Measurements from ENCODE around the gene ENG.
A peak's percentile ranks its signal among the peaks of the same experiment; 100 is the strongest.

The ENG gene

GRCh38 chr9:127814619-127815511 lies 39.6 kb downstream of the ENG start:
- H3K9ac ChIP-seq (ENCODE audit: insufficient read length, low read depth) = peak overlapping the region; percentile 5
- peaks cover 6% of the 10 kb centered on the region for H3K4me1 ChIP-seq (ENCODE audit: insufficient read depth, insufficient read length)
- no peak overlapping the region for H3K4me3 ChIP-seq (ENCODE audit: insufficient read length, low read depth)
- no peaks in the 10 kb centered on the region for H3K27me3 ChIP-seq (ENCODE audit: insufficient read depth, insufficient read length)
- peaks cover 89% of the 10 kb centered on the region for H3K36me3 ChIP-seq (ENCODE audit: insufficient read depth, insufficient read length, low read length)
- H3K9me3 ChIP-seq (ENCODE audit: insufficient read depth, low read length) = no peaks in the 10 kb centered on the region
- TF ChIP-seq YY1 (IDR thresholded peaks at IDR 0.05; ENCODE audit: insufficient read depth, insufficient read length) (no peak), SUZ12 (IDR thresholded peaks at IDR 0.05; ENCODE audit: extremely low read depth, insufficient read depth, insufficient read length) (no peak), ZNF274 (IDR thresholded peaks at IDR 0.05; ENCODE audit: low read depth, low read length) (no peak)
- DNase-seq (ENCODE audit: low read depth, low spot score) = no peak

GRCh38 chr9:127813686-127814226 lies 40.7 kb downstream of the ENG start:
- H3K9me3 ChIP-seq (ENCODE audit: insufficient read depth, low read length) = no peaks in the 10 kb centered on the region
- no peak for TF ChIP-seq SUZ12 (IDR thresholded peaks at IDR 0.05; ENCODE audit: extremely low read depth, insufficient read depth, insufficient read length)
- no peak for TF ChIP-seq YY1 (IDR thresholded peaks at IDR 0.05; ENCODE audit: insufficient read depth, insufficient read length)
- no peak for TF ChIP-seq ZNF274 (IDR thresholded peaks at IDR 0.05; ENCODE audit: low read depth, low read length)
- DNase-seq (ENCODE audit: low read depth, low spot score) = no peak
- H3K4me1 ChIP-seq (ENCODE audit: insufficient read depth, insufficient read length) = peaks cover 9% of the 10 kb centered on the region
- no peak overlapping the region for H3K9ac ChIP-seq (ENCODE audit: insufficient read length, low read depth)
- H3K4me3 ChIP-seq (ENCODE audit: insufficient read length, low read depth) = no peak overlapping the region
- H3K27me3 ChIP-seq (ENCODE audit: insufficient read depth, insufficient read length) = no peaks in the 10 kb centered on the region
- H3K36me3 ChIP-seq (ENCODE audit: insufficient read depth, insufficient read length, low read length) = peaks cover 87% of the 10 kb centered on the region

GRCh38 chr9:127812936-127813675 lies 41.4 kb downstream of the ENG start:
- Histone ChIP-seq H3K36me3 (ENCODE audit: insufficient read depth, insufficient read length, low read length) (peaks cover 87% of the 10 kb centered on the region), H3K27me3 (ENCODE audit: insufficient read depth, insufficient read length) (no peaks in the 10 kb centered on the region), H3K4me3 (ENCODE audit: insufficient read length, low read depth) (no peak overlapping the region), H3K9me3 (ENCODE audit: insufficient read depth, low read length) (no peaks in the 10 kb centered on the region), H3K9ac (ENCODE audit: insufficient read length, low read depth) (no peak overlapping the region), H3K4me1 (ENCODE audit: insufficient read depth, insufficient read length) (peaks cover 12% of the 10 kb centered on the region)
- no peak for TF ChIP-seq YY1 (IDR thresholded peaks at IDR 0.05; ENCODE audit: insufficient read depth, insufficient read length)
- no peak for TF ChIP-seq ZNF274 (IDR thresholded peaks at IDR 0.05; ENCODE audit: low read depth, low read length)
- no peak for TF ChIP-seq SUZ12 (IDR thresholded peaks at IDR 0.05; ENCODE audit: extremely low read depth, insufficient read depth, insufficient read length)
- DNase-seq (ENCODE audit: low read depth, low spot score) = no peak

- Histone ChIP-seq H3K27me3 (ENCODE audit: insufficient read depth, insufficient read length) (no peaks in the 10 kb centered on the region), H3K9ac (ENCODE audit: insufficient read length, low read depth) (no peak overlapping the region), H3K9me3 (ENCODE audit: insufficient read depth, low read length) (no peaks in the 10 kb centered on the region), H3K4me1 (ENCODE audit: insufficient read depth, insufficient read length) (peaks cover 12% of the 10 kb centered on the region), H3K4me3 (ENCODE audit: insufficient read length, low read depth) (no peak overlapping the region), H3K36me3 (ENCODE audit: insufficient read depth, insufficient read length, low read length) (peaks cover 87% of the 10 kb centered on the region)
- no peak for DNase-seq (ENCODE audit: low read depth, low spot score)
- no peak for TF ChIP-seq ZNF274 (IDR thresholded peaks at IDR 0.05; ENCODE audit: low read depth, low read length)
- TF ChIP-seq YY1 (IDR thresholded peaks at IDR 0.05; ENCODE audit: insufficient read depth, insufficient read length) = no peak
- TF ChIP-seq SUZ12 (IDR thresholded peaks at IDR 0.05; ENCODE audit: extremely low read depth, insufficient read depth, insufficient read length) = no peak
These were observed 42.4 kb downstream of the ENG start for GRCh38 chr9:127812011-127812410.

- Histone ChIP-seq H3K27me3 (ENCODE audit: insufficient read depth, insufficient read length) (no peaks in the 10 kb centered on the region), H3K36me3 (ENCODE audit: insufficient read depth, insufficient read length, low read length) (peaks cover 88% of the 10 kb centered on the region), H3K9ac (ENCODE audit: insufficient read length, low read depth) (peak overlapping the region; percentile 24), H3K4me1 (ENCODE audit: insufficient read depth, insufficient read length) (peaks cover 12% of the 10 kb centered on the region), H3K9me3 (ENCODE audit: insufficient read depth, low read length) (no peaks in the 10 kb centered on the region), H3K4me3 (ENCODE audit: insufficient read length, low read depth) (no peak overlapping the region)
- no peak for DNase-seq (ENCODE audit: low read depth, low spot score)
- TF ChIP-seq YY1 (IDR thresholded peaks at IDR 0.05; ENCODE audit: insufficient read depth, insufficient read length) = no peak
- TF ChIP-seq SUZ12 (IDR thresholded peaks at IDR 0.05; ENCODE audit: extremely low read depth, insufficient read depth, insufficient read length) = no peak
- TF ChIP-seq ZNF274 (IDR thresholded peaks at IDR 0.05; ENCODE audit: low read depth, low read length) = no peak
These were observed 43.9 kb downstream of the ENG start for GRCh38 chr9:127810378-127811187.

- peak overlapping the region; percentile 37 for H3K9ac ChIP-seq (ENCODE audit: insufficient read length, low read depth)
- no peaks in the 10 kb centered on the region for H3K27me3 ChIP-seq (ENCODE audit: insufficient read depth, insufficient read length)
- no peaks in the 10 kb centered on the region for H3K9me3 ChIP-seq (ENCODE audit: insufficient read depth, low read length)
- peaks cover 12% of the 10 kb centered on the region for H3K4me1 ChIP-seq (ENCODE audit: insufficient read depth, insufficient read length)
- TF ChIP-seq YY1 (IDR thresholded peaks at IDR 0.05; ENCODE audit: insufficient read depth, insufficient read length) = no peak
- no peak for TF ChIP-seq ZNF274 (IDR thresholded peaks at IDR 0.05; ENCODE audit: low read depth, low read length)
- no peak for TF ChIP-seq SUZ12 (IDR thresholded peaks at IDR 0.05; ENCODE audit: extremely low read depth, insufficient read depth, insufficient read length)
- DNase-seq (ENCODE audit: low read depth, low spot score) = no peak
- H3K4me3 ChIP-seq (ENCODE audit: insufficient read length, low read depth) = no peak overlapping the region
- H3K36me3 ChIP-seq (ENCODE audit: insufficient read depth, insufficient read length, low read length) = peaks cover 89% of the 10 kb centered on the region
These were observed 44.7 kb downstream of the ENG start for GRCh38 chr9:127809540-127810377.
